ENCODE results near the gene SLBP. TPM values are rescaled to one million over a fixed set of nuclear protein-coding genes. Genes with fewer than 3 reads are reported as not detected.

Gene SLBP
- total and polyA plus RNA-seq, 2 of the 8 experiments (the other 6 are each of a cell fraction or from before 2014, with no cell fraction given): 44.1 to 49.0 TPM

DNA sequence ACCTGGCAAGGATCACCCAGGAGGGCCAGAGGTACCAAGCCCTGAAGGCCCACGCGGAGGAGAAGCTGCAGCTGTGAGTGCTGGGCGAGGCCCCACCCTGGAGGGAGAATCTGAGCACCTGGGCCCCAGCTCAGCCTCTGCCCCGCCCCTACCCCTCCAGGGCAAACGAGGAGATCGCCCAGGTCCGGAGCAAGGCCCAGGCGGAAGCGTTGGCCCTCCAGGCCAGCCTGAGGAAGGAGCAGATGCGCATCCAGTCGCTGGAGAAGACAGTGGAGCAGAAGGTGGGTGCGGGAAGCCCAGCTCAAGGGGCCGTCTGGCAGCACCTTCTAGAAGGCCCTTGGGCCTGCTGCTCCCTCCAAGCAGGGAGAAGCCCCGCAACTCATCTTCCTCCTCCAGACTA, 32.4 kb upstream of the SLBP start:
- Histone ChIP-seq H3K36me3 (ENCODE audit: control insufficient read depth in 2 of 4, insufficient read depth in 4 of 4, low read length in 3 of 4) (peaks cover 18 to 50% (median 41%) of the 10 kb centered on the region in 4 experiments), H2AFZ (ENCODE audit: low read length) (no peak overlapping the region), H3K56ac (replicated peaks; ENCODE audit: insufficient read length, low read depth, low read length) (no peak overlapping the region), H4K91ac (replicated peaks; ENCODE audit: insufficient read length, low read length) (no peak overlapping the region), H3K27me3 (replicated peaks in 1 of 4; ENCODE audit: control insufficient read depth in 3 of 4, extremely low read depth in 1 of 4, insufficient read depth in 3 of 4, low read length in 3 of 4) (peaks cover 0 to 4% (median 0%) of the 10 kb centered on the region in 4 experiments; a peak in 2 of 7 replicates), H4K20me1 (replicated peaks in 1 of 2; ENCODE audit: control insufficient read depth in 1 of 2, insufficient read depth in 2 of 2, low read length in 2 of 2) (peaks cover 7 to 8% of the 10 kb centered on the region in 2 experiments), H3K18ac (ENCODE audit: extremely low read depth, low read length) (no peak overlapping the region), H3K4me2 (ENCODE audit: insufficient read depth in 1 of 2, low read depth in 2 of 2, low read length in 2 of 2) (no peak overlapping the region), H3K79me1 (ENCODE audit: low read depth, low read length) (no peaks in the 10 kb centered on the region), H4K5ac (ENCODE audit: insufficient read length, low read depth, low read length) (no peak overlapping the region), H2BK12ac (ENCODE audit: low read depth, low read length) (no peak overlapping the region), H2BK20ac (ENCODE audit: low read length) (no peak overlapping the region), H3K14ac (ENCODE audit: insufficient read length) (no peak overlapping the region), H2BK120ac (replicated peaks; ENCODE audit: low read depth, low read length) (no peak overlapping the region), H2BK15ac (ENCODE audit: low read length) (no peak overlapping the region), H3K23me2 (ENCODE audit: low read depth, low read length) (no peaks in the 10 kb centered on the region), H3K9ac (replicated peaks in 1 of 4; ENCODE audit: extremely low read depth in 1 of 4, low read depth in 3 of 4, low read length in 3 of 4) (no peak overlapping the region), H3K27ac (ENCODE audit: low read depth, low read length) (no peak overlapping the region), H3K4me1 (replicated peaks in 1 of 4; ENCODE audit: control insufficient read depth in 3 of 4, insufficient read depth in 4 of 4, low read length in 3 of 4) (peaks cover 0 to 8% (median 5%) of the 10 kb centered on the region in 4 experiments; a peak in 6 of 7 replicates), H2AK5ac (ENCODE audit: low read depth, low read length) (no peak overlapping the region), H3K4ac (replicated peaks; ENCODE audit: insufficient read length, low read depth, low read length) (no peak overlapping the region), H2BK5ac (ENCODE audit: low read depth, low read length) (no peak overlapping the region), H3K79me2 (ENCODE audit: control insufficient read depth in 1 of 2, insufficient read depth in 2 of 2, low read length in 2 of 2) (no peaks in the 10 kb centered on the region), H4K8ac (ENCODE audit: extremely low read depth, insufficient read depth, low read length) (no peak overlapping the region), H3K23ac (ENCODE audit: insufficient read length) (no peak overlapping the region), H3K9me3 (ENCODE audit: insufficient read depth in 2 of 2, low read depth in 1 of 2, low read length in 1 of 2) (no peaks in the 10 kb centered on the region), H3K4me3 (ENCODE audit: extremely low read depth in 1 of 4, insufficient read depth in 2 of 4, low read depth in 3 of 4, low read length in 4 of 4) (no peak overlapping the region)
- ChIA-PET POLR2A (ENCODE audit: partially characterized antibody) (interaction anchor here (1.1 to 5.6 kb wide), 16 partner anchors 8 to 431 kb away, joined by 3 to 38 read pairs (median 5); partner anchors contain the start of genes FGFR3, TACC3 and TMEM129), CTCF (ENCODE audit: partially characterized antibody) (interaction anchor here (0.6 to 52.9 kb wide), 15 partner anchors 11 to 219 kb away, joined by 3 to 2507 read pairs (median 5); partner anchors contain the start of gene FGFR3)
- no peak for DNase-seq (ENCODE audit: low read depth in 1 of 2, low spot score in 2 of 2)
- TF ChIP-seq BCL11A (IDR thresholded peaks at IDR 0.05; ENCODE audit: low read depth in 2 of 2, low read length in 2 of 2): no peak
- 0 out of 3 replicates have a peak, but pooled peaks of 1 of the 2 experiments have one; percentile 15 for TF ChIP-seq POLR2A (IDR thresholded peaks at IDR 0.05; ENCODE audit: control extremely low read depth in 1 of 2, low read depth in 2 of 2, low read length in 2 of 2)
- no peak for TF ChIP-seq CEBPB (IDR thresholded peaks at IDR 0.05; ENCODE audit: low read depth, low read length)
- no peak for FAIRE-seq
- 94% methylated on average over 14 of the region's 14 CpGs; no CpG with 5 or more reads in 1 of the 2 experiments for WGBS, 2 experiments (ENCODE audit: extremely low coverage in 1 of 2, insufficient coverage in 1 of 2, insufficient read length in 1 of 2, insufficient replicate concordance in 2 of 2, low coverage in 1 of 2, low lambda C conversion rate in 2 of 2, missing lambda C conversion rate in 1 of 2)

All from H1 (cell line).